ENCODE results near the gene DEDD. TPM values are rescaled to one million over a fixed set of nuclear protein-coding genes. Genes with fewer than 3 reads are reported as not detected.

Gene DEDD
- total and polyA plus RNA-seq, 2 experiments from 2014 or later: 22.8 to 35.3 TPM

- ATAC-seq: no peak
- Mint-ChIP-seq H3K27ac (no peak overlapping the region; the same call in 1 of the 2 replicates), H3K4me3 (no peak overlapping the region), H3K9me3 (no peaks in the 10 kb centered on the region), H3K36me3 (ENCODE audit: low read depth) (no peaks in the 10 kb centered on the region), H3K27me3 (ENCODE audit: insufficient read depth, low read depth, poor library complexity) (peaks cover 13% of the 10 kb centered on the region), H3K4me1 (no peaks in the 10 kb centered on the region; the same call in 2 of the 3 replicates)
- Histone ChIP-seq H3F3A (replicated peaks; ENCODE audit: low read depth) (no peaks in the 10 kb centered on the region), H3K4me3 (no peak overlapping the region), H3K36me3 (ENCODE audit: insufficient read depth) (no peaks in the 10 kb centered on the region), H2AFZ (no peak overlapping the region), H4K20me1 (replicated peaks; ENCODE audit: insufficient read depth) (no peaks in the 10 kb centered on the region), H3K27ac (ENCODE audit: low read depth) (no peak overlapping the region), H3K27me3 (ENCODE audit: insufficient read depth) (no peaks in the 10 kb centered on the region), H3K79me2 (replicated peaks; ENCODE audit: insufficient read depth) (no peaks in the 10 kb centered on the region), H3K9me2 (ENCODE audit: insufficient read depth) (no peaks in the 10 kb centered on the region), H3K4me1 (ENCODE audit: insufficient read depth) (no peaks in the 10 kb centered on the region; the same call in 1 of the 2 replicates), H3K4me2 (no peak overlapping the region)
- DNase-seq (ENCODE audit: low spot score): no peak
- TF ChIP-seq POLR2AphosphoS5 (IDR thresholded peaks at IDR 0.05; ENCODE audit: low read depth) (no peak), NANOG (IDR thresholded peaks at IDR 0.05; ENCODE audit: borderline replicate concordance) (no peak), ZNF114 (CRISPR knock-in tag; IDR thresholded peaks at IDR 0.05) (no peak), STAT1 (IDR thresholded peaks at IDR 0.05; ENCODE audit: unreplicated experiment) (no peak), CREB1 (CRISPR knock-in tag; IDR thresholded peaks at IDR 0.05; ENCODE audit: low read depth) (no peak), CTCF (conservative IDR thresholded peaks at IDR 0.05; ENCODE audit: low read depth in 2 of 2) (no peak), ZNF331 (CRISPR knock-in tag; IDR thresholded peaks at IDR 0.05; ENCODE audit: low read depth) (no peak), REST (IDR thresholded peaks at IDR 0.05; ENCODE audit: unreplicated experiment) (no peak), ETS1 (IDR thresholded peaks at IDR 0.05) (no peak), ZNF462 (CRISPR knock-in tag; IDR thresholded peaks at IDR 0.05) (no peak), EZH2phosphoT487 (IDR thresholded peaks at IDR 0.05; ENCODE audit: unreplicated experiment) (no peak), JUNB (IDR thresholded peaks at IDR 0.05; ENCODE audit: unreplicated experiment) (no peak), EZH2 (IDR thresholded peaks at IDR 0.05; ENCODE audit: low read depth, unreplicated experiment) (no peak)
These were observed 57.6 kb downstream of the DEDD start for GRCh38 chr1:161074676-161075368.
